Measurements from ENCODE around the gene PLEKHA1.

PLEKHA1 gene

GRCh38 chr10:122347170-122347841 is 27.2 kb upstream of the PLEKHA1 start:
- no peak for DNase-seq

GRCh38 chr10:122348512-122348911 is 26.0 kb upstream of the PLEKHA1 start:
- DNase-seq, result no peak

- DNase-seq, result no peak
These were observed 25.6 kb upstream of the PLEKHA1 start for GRCh38 chr10:122348935-122349361.

GRCh38 chr10:122349758-122350369 is 24.6 kb upstream of the PLEKHA1 start:
- DNase-seq, result no peak

- no peak for DNase-seq
These were observed 23.6 kb upstream of the PLEKHA1 start for GRCh38 chr10:122350893-122351292.

DNA sequence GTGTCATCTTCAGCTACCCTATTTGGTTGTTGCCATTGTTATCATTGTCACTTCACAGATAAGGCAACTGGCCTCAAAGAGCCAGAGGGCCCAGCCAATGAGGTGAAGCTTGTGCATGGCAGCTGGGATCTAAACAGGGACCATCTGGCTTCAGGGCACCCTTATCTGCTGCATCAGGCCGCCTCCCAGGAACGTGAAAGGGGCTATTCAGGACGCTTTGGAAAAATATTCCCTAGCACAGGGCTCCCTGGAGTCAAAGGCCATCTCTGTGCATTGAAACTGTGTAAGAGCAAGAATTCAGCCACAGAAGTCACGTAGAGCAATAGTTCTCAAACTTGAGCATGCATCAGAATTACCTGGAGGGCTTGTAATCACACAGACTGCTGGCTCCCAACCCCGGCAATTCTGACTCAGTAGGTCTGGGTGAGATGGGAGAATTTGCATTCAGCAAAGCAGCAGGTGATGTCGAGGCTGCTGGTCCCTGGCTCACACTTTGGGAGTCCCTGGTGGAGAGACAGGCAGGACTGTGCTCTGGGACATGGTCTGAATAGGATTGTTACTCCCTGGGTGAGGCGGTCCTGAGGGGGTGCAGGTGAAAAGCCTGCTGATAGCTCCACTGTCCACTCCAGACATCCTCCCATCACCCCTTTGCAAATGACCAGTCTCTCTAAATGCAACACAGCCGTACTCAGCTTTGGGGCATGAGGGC is 21.5 kb upstream of the PLEKHA1 start:
- DNase-seq, result no peak

GRCh38 chr10:122354383-122354782 is 20.1 kb upstream of the PLEKHA1 start:
- no peak for DNase-seq

GRCh38 chr10:122357685-122358084 is 16.8 kb upstream of the PLEKHA1 start:
- DNase-seq, result no peak

- DNase-seq, result no peak
These were observed 14.9 kb upstream of the PLEKHA1 start for GRCh38 chr10:122359621-122360020.

- DNase-seq, result no peak
These were observed 13.5 kb upstream of the PLEKHA1 start for GRCh38 chr10:122361046-122361445.

- no peak for DNase-seq
These were observed 12.4 kb upstream of the PLEKHA1 start for GRCh38 chr10:122362031-122362592.

DNA sequence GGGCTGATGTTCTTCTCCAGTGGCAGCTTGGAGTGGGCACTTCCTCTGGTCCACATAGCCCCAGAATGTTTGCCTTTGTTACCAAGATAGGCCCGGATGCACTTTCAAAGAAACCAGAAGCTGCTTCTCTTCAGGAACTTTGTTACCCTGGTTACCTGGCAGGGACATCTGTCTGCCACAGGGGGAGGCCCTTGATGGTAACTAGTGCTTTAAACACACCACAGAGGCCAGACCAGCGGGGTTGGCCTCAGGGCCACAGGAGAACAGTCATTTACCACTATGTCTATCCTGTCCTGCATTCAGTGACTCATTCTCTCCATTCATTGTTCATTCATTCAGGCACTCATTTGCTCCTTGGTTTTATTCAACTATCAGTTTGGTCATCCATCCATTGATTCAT is 11.9 kb upstream of the PLEKHA1 start:
- no peak for DNase-seq

GRCh38 chr10:122363311-122363710 is 11.2 kb upstream of the PLEKHA1 start:
- no peak for DNase-seq

- DNase-seq, result no peak
These were observed 10.6 kb upstream of the PLEKHA1 start for GRCh38 chr10:122363722-122364463.

DNA sequence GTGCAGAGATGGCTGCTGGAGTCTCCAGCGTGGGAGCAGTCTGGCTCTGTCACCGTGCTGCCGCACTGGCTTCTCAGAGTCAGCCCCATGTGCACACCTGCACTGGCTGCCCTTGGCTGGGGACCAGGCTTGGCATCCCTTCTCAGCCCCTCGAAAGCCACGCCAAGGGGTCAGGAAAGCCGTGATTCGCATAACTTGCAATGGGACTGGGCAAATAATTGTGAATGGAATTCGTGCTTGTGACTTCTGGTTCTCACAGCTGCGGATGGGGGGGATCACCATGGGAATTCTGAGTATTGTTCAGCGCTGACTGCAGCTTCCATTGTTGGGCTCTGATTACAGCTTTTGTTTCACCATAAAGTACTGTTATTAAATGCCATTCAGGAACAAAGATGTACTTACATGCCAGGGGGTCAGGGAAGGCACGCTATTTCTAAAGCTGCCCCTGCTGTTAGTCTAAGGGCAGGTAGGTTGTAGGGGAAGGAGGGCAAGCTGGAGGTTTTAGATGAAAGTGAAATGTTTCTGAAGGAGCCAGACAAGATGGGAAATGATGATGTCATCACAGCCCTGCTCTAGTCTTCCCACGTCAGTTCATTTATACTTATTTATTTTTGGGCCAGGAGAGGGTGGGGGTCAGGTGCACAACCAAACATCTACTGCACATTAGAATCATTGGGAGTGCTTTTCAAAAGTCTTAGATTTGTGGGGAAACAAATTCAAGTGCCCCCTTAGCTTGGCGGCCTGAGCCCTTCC is 5.8 kb upstream of the PLEKHA1 start:
- DNase-seq, result no peak

GRCh38 chr10:122373108-122373507 is 1.4 kb upstream of the PLEKHA1 start:
- DNase-seq, result no peak

- DNase-seq, result peak; percentile 15
These were observed 787 bp upstream of the PLEKHA1 start for GRCh38 chr10:122373721-122374120.

DNA sequence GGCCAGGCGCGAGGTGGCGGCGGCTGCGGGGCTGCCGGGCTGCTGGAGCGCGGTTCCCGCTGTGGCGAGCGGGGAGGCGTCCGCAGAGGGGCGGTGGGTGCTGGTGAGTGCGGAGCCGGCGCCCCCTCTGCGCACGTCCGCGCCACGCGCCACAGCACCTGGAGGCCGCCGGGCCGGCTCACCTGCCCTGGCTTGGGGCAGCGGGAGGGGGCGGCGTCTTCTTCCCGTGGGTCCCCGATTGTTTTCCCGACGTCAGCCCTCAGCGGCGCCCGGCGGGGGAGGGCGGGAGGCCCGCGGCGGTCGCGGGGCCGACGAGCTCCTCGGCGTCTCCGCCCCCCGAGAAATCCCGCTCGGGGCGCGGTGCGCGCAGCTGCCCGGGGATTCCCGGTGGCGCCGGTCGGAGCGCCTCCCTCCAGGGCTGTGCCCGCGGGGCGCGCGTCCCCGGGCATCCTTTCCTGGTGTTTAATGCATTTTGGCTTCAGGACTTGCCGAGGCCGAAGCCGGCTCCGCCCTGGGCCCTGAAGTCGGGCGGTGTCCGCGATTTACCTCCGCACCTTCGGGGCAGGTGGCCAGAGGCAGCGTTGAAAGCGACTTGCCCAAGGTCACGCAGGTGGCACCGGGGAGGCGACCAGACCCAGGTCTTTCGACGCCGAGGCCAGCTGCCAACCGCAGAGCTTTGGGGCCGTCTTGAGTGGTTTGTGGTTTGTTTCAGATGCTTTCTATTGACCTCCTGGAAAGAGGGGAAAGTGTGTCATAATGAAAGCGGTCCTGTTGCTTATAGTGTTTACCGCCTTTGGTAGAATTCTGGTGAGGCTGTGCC is 561 bp downstream of the PLEKHA1 start:
- DNase-seq, result peak; percentile 42

DNA sequence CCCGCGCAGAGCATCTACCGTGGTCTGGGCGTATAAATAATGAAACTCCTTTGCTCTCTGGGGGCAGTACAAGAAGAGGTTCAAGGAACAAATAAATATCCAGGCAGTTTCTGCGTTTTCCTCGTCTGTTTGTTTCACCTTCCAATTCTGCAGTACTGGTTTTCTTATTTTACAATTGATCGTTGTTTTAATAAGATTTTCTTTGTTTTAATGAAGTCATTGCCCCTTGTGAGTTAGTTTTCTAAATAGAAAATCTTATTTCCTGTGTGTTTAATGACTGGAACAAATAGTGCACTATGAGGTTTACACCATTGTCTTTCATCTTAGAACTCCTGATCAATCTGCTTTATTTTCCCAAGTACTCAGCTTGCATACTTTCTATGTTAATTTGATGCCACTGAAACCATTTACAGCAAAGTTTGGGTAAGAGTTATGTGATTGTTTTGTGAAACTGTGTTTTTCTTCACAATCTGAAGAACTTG is 1.2 kb downstream of the PLEKHA1 start:
- no peak for DNase-seq

- no peak for DNase-seq
These were observed 2.0 kb downstream of the PLEKHA1 start for GRCh38 chr10:122376364-122376961.

- no peak for DNase-seq
These were observed 4.5 kb downstream of the PLEKHA1 start for GRCh38 chr10:122379041-122379440.

Measured in hematopoietic multipotent progenitor cell treated with erythropoietin and hydrocortisone succinate and interleukin-3 and kit ligand, for 4 days (in vitro differentiated cells).